Erythroblast (primary cell): ENCODE results near the gene SHLD1.
A peak's percentile ranks its signal among the peaks of the same experiment; 100 is the strongest.

Experiments
- DNase-seq, 2 experiments: peaks; one replicate each; lab custom pipeline; 2025; lab: John Stamatoyannopoulos, UW
- GATA1 ChIP-seq: IDR thresholded peaks from 2 replicates; pipeline ENCODE4 v1.6.1; 2011; ENCODE audit warnings: low read depth, mild to moderate bottlenecking, control low read depth, low read length, moderate library complexity
- POLR2A ChIP-seq: IDR thresholded peaks from 2 replicates; pipeline ENCODE4 v1.6.1; 2011; ENCODE audit warnings: mild to moderate bottlenecking, low read length

SHLD1 gene

GRCh38 chr20:5806457-5807263 is 56.5 kb downstream of the SHLD1 start:
- TF ChIP-seq GATA1 (no peak), POLR2A (no peak)
- DNase-seq, result no peak

- TF ChIP-seq GATA1 (no peak), POLR2A (no peak)
- DNase-seq, result no peak
Measured at GRCh38 chr20:5807431-5807830, 57.2 kb downstream of the SHLD1 start.

- DNase-seq, result no peak
- TF ChIP-seq GATA1, result no peak
- no peak for TF ChIP-seq POLR2A
Measured at GRCh38 chr20:5808901-5809300, 58.7 kb downstream of the SHLD1 start.

DNA sequence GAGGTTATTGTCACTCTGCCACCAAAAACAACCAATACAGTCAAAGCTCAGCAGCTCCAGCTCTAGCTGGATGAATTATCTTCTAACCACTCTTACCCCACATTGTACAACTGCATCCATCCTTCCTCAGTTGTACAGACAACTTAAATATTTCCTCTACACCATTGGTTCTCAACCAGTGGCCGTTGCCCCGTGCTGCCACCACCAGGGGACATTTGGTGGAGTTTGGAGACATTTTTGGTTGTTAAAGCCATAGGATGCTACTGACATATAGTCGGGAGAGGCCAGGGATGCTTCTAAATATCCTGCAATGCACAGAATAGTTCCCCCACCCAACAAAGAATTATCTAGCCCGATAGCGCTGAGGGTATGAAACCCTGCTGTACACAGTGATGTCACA is 59.3 kb downstream of the SHLD1 start:
- no peak for DNase-seq
- TF ChIP-seq POLR2A, result no peak
- TF ChIP-seq GATA1, result no peak

DNA sequence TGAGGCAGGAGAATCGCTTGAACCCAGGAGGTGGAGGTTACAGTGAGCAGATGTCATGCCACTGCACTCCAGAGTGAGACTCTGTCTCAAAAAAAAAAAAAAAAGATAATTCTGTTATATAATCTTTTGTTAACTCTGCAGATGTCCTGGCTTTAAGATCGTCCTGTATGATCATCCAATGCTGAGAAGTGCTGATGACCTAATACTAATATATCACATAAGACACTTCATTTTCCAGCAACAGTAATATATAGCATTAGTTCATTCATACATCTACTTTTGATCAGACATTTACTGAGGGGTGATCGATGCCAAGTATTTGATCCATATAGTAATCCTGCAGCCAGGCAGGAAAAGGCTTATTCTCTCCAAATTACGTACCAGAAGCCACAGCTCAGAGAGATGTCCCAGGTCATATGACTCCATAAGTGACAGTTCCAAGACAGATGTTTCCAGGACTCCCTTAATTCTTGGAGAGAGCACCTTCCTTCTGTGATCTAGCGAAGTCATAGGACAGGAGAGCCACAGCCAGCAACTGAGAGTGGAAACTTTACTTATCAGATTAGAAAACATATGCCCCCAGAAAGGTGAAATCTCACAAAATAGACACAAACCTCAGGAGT is 60.7 kb downstream of the SHLD1 start:
- no peak for DNase-seq
- no peak for TF ChIP-seq GATA1
- TF ChIP-seq POLR2A, result no peak

DNA sequence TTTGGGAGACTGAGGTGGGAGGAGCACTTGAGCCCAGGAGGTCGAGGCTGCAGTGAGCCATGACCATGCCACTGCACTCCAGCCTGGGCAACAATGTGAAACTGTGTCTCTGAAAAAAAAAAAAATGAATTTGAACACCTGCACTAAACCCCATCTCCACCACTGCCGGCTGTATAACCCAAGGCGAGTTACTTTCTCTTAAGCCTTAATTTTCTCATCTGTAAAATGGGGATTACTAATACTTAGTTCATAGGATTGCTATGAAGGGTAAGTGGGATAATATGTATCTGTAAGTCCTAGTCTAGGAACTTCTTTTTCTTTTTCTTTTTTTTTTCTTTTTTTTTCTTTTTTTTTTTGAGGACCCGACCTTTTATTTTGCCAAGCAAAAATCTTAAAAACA is 61.5 kb downstream of the SHLD1 start:
- no peak for DNase-seq
- TF ChIP-seq GATA1 (no peak), POLR2A (no peak)

DNA sequence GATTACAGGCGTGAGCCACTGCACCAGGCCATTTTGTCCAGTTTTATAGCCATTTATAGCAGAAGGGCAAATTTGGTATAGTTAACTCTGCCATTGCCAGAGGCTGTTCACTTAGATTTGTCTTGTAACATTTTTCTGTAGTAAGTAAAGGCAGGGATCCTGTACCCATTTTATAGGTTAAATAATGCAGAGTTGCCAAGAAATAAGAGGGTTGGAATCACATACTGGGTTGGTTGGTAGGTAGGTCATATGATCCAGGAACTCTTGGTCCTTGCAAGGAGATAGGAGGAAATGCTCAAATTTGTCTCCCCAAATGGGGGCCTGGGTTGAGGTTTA is 68.1 kb downstream of the SHLD1 start:
- TF ChIP-seq GATA1 (no peak), POLR2A (no peak)
- DNase-seq, result no peak

GRCh38 chr20:5820738-5821137 is 70.5 kb downstream of the SHLD1 start:
- no peak for TF ChIP-seq POLR2A
- TF ChIP-seq GATA1, result no peak
- no peak for DNase-seq

DNA sequence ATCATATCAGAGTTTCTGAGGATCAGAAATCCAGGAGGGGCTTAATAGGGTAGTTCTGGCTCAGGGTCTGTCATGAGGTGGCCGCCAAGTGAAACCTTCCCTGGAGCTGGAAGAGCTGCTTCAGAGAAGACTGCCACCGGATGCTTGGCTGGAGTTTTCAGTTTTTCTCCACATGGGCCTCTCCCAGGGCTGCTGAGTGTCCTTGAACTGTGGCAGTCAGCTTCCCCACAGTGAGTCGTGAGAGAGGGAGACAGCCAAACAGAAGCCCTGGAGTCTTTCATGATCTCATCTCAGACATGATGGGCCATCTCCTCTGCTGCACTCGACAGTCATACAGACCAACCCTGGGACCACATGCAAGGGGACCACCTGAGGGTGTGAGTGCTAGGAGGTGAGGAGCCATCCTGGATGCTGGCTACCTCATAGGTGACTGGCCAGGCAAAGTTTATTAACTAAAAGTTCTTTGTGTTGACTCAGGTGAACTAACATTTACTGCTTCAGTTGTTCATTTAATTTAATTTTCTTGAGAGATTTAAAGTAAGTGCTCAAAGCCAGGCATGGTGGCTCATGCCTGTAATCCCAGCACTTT is 71.5 kb downstream of the SHLD1 start:
- DNase-seq, result peak in 1 of 2 experiments; percentile 23

GRCh38 chr20:5822569-5822968 is 72.4 kb downstream of the SHLD1 start:
- peak; percentile 19 to 55 for DNase-seq
- TF ChIP-seq GATA1 (no peak), POLR2A (no peak)

More for the DNA sequence above, 71.5 kb downstream of the SHLD1 start:
- no peak for TF ChIP-seq GATA1
- TF ChIP-seq POLR2A, result no peak

DNA sequence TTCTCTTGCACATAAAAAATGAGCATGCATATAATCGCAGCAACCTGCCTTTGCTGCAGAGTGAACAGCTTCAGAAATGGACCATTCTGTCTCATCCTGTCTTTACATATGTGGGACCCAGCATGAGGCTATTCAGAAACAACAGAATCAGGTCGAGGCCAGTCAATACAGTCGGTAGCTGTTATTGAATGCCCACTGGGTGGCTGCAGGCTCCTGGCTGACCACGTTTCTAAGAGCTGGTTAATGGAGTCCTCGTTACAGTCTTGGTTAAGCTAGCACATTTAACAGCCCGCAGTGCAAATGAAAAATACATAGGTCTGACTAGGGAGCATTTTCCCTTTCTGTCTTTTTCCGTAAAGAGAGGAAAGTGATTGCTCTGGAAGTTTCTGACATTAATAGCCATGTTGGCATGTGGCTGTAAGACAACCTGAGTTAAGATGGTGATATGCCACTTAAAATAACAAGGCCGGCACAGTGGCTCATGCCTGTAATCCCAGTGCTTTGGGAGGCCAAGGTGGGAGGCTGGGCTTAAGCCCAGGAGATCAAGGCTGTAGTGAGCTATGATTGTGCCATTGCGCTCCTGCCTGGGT is 75.0 kb downstream of the SHLD1 start:
- no peak for DNase-seq
- no peak for TF ChIP-seq GATA1
- no peak for TF ChIP-seq POLR2A

DNA sequence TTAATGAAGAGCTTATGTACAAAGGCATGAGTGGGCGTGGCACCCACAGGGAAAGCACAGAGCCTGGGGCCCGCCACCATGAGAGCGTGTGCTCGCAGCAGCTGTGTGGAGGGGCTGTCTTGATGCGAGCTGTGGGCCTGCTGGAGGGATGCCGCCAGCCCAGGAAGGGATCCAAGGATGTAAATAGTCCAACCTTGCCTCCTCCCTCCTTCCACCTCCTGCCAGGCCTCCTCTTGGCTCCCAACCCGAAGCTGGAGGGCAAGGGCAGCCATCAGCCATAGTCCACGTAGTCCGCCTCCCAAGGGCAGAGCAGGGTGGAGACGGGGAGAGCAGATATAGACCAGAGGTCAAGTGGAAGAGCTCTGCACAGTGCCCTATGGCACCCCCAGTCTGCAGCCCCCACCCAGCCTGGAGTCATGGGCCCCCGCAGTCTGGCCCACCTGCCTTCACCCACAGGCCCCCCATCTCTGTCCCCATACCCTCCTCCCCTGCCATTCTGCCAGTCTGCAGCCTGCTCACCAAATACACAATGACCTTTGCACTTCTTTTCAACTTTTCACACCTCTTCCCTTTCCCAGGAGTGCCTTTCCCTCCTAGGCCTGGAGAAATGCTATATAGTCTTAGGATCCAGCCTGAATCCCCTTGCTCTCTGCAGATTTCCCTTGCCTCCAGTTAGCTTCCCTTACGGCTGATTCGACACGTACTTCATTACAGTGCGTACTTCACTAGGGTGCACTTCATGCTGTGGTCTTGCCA is 77.1 kb downstream of the SHLD1 start:
- no peak for DNase-seq
- TF ChIP-seq GATA1, result no peak
- no peak for TF ChIP-seq POLR2A

DNA sequence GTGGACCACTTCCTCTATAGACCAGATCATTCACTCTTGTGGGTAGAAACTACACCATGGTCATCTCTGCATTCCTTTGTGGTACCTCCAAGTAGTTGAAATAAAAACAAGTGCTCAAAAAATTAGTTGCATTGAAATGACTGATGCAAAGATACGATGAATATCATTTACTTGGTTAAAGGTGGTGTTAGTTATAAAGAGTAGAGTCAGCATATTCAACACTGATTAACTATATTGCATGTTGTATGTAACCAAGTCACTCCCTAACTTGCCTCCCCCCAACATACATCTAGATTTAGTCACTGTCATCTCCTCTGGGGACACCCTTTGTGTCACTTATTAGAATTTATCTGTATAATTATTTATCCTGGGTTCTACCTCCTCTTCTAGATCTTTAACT is 77.7 kb downstream of the SHLD1 start:
- TF ChIP-seq POLR2A (no peak), GATA1 (no peak)
- DNase-seq, result no peak

GRCh38 chr20:5829241-5829809 is 79.1 kb downstream of the SHLD1 start:
- DNase-seq, result no peak
- no peak for TF ChIP-seq GATA1
